HG02884 (cell line): ENCODE measurements around the gene MON1B.
"Not testable (repeated sequence)": the region's sequence is repeated elsewhere in the genome, so short reads cannot be mapped to it uniquely, and the experiment has no call there.

ENCODE experiments used
- ATAC-seq: cut with Tn5 transposase; IDR thresholded peaks from one replicate; pipeline ENCODE4 v1.9.1; 2021; ENCODE audit warnings: mild to moderate bottlenecking, moderate library complexity; ENCODE audit not compliant: unreplicated experiment

MON1B gene

DNA sequence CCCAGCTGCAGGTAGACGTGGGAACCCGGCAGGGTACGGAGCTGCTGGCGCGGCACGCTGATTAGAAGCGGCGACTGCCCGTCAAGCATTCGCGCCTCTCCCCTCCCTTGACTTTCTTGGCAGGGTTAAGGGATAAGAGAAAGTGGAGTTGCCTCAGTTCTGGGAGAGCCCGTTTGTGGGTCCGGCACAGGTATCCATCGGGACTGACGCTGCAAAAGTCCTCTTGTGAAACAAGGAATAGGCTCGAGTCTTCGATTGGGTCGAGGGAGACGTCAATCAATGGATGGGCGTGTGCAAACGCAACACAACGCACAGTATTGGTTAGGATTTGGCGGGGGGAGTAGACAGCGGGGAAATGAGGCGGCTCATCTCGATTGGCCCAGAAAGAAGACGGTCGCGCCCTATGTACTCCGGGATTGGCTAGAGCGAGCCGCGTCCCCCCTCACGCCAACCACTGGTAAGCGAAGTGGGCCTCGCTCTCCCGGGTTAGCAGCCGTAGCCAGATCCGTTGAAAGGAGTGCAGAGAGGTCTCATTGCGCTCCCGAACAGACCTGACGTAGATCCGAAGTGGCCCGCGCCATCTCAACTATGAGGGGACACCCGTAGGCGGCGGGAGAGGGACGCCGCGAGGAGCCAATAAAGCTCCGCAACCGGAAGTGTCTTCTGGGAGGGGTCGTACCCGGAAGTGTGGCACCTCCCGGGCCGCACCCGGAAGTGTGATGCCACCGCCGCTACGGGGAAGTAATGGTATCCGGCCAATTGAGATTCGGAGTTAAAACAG is at the start of gene MON1B:
Gene MON1B, plus strand, starts transcription at position 713 of the 781 bp plus-strand sequence. CDS start 296 bp downstream, outside the sequence.
- ATAC-seq, result peak; percentile 95

DNA sequence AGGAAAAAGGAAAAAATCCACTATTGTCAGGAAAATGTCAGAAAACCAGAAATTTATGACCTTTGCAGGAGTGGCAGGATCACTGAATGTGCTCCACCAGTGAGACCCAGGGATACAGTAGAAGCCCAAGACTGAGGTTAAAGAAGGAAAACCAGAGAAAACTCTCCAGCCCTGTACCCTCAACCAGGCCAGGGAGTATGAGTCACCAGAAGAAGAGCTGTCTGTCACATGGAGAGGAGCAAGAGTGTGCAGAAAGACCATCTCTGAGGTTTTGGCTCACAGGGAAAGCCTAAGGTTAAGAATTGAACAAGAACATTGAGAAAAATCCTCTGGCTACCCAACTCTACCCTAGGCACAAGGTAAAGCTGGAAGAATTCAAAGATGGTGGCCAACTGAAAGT is 47.6 kb upstream of the MON1B start:
- no peak for ATAC-seq

DNA sequence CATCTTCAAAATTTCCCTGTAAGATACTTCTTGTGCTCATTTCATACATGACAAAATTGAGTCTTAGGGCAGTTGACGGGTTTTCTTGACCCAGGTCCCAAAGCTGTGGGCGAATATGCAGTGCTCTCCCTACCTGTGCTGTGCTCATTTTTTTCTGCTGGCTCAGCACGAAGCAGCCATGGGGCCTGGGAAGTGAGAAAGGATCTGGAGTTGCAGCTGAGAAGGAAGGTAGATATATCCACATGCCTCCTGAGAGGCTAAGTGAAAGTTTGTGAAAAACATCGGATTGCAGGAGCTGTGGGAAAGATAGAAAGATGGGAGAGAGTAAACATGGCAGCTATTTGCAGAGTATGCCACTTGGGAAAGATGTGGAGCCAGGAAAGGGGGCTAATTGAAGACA is 42.9 kb upstream of the MON1B start:
- no peak for ATAC-seq

DNA sequence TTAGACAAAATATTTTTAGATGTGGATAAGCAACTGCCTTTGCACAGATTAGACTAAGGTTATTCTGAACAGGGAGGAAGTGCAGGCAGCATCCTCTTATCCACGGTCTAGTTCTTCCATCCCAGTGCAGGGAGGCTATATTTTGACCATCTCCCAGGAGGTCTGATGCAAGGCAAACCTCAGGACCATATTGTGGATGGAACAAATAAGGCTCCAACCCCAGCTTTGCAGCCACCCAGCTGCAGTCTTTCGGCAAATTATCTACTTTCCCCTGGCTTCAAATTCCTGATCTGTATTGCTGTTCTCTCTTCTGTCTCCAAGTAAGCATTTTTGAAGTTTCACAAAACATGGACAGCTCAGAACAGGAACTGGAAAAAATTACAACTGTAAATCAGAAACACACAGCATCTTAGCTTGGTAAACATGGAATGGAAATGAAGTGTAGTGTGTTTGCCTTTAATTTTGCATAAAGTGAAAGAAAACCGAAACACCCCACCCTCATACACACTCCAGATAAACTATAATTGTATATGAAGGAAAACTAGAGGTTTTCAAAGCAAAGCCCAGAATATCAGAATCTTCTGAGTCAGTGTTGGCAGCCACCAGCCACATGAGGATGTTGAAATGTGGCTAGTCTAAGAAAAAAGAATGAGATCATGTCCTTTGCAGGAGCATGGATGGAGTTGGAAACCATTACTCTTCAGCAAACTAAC is 33.5 kb upstream of the MON1B start:
- no peak for ATAC-seq

DNA sequence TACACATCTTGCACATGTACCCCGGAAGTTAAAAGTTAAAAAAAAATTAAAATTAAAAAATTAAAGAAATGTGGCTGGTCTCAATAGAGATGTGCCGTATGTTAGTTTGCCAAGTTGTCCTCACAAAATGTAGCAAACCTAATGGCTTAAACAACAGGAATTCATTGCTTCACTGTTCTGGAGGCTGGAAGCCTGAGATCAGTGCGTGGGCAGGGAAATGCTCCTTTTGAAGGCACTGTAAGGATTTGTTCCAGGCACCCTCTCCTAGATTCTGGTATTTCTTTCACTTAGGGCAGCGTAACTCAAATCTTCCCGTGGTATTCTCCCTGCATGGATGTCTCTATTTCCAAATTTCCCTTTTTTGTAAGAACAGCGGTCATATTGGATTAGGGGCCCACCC is 32.7 kb upstream of the MON1B start:
- ATAC-seq, result no peak

DNA sequence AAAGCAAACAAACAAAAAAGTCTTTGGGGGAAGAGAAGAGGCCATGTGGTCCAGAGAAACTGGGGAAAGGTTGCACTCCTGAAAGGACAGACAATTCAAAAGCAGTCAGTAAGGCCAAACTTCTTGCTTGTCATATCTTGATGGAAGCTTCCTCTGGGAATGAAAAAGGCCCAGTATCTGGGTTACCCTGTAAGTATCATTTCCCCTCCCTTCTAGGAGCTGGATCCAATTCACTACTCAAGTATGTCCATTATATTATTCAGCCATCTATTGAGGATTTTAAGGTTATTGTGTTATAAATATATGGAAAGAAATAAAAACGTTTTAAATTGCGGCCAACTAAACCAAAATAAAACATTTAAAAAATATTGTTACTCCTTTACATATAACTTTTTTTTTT is 26.0 kb upstream of the MON1B start:
- ATAC-seq, result no peak

DNA sequence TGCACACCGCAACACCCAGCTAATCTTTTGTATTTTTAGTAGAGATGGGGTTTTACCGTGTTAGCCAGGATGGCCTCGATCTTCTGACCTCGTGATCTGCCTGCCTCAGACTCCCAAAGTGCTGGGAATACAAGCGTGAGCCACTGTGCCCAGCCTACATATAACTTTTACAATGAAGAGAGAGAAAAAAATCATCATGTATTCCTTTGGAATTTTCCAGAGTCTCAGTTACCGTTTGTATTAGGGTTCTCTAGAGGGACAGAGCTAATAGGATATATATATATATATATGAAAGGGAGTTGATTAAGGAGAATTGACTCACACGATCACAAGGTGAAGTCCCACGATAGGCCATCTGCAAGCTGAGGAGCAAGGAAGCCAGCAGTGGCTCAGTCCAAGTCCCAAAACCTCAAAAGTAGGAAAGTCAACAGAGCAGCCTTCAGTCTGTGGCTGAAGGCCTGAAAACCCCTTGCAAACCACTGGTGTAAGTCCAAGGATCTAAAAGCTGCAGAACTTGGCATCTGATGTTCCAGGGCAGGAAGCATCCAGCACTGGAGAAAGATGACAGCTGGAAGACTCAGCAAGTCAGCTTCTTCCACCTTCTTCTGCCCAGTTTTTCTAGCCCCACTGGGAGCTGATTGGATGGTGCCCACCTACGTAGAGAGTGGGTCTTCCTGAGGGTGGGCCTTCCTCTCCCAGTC is 25.3 kb upstream of the MON1B start:
- not testable (repeated sequence) for ATAC-seq

DNA sequence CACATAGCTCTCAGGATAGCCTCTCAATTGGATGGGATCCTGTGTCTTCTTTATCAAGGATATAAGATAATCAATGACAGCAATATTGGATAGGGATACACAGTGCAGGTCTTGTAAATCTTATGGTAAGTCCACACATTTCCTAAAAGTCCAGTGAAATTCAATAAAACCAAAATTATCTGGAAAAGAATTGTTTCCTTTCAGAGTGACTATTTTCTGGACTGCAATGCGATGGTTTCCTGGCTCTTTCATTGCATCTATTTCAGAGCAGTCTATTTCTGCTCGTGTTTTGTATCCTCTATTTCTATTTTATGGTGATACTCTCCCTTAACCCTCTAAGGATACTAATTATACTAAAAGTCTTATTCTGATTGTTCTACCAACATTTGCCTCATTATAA is 24.3 kb upstream of the MON1B start:
- no peak for ATAC-seq

DNA sequence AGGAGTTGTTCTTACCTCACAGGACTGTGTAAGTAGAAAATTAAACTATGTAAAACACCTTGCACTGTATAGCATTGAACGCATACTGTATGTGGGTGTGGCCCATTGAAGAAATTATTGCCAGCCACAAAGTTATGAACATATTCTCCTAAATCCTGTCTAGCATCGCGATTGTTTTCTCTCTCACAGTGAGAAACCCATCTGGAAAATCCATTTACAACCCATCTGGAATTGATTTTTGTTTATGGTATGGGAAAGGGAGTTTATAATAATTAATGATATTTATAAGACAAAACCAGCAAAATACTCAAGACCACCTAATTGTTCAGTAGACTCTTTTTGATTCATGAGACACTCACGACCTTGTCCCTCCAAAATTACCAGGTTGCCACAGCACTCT is 22.1 kb upstream of the MON1B start:
- ATAC-seq, result no peak

DNA sequence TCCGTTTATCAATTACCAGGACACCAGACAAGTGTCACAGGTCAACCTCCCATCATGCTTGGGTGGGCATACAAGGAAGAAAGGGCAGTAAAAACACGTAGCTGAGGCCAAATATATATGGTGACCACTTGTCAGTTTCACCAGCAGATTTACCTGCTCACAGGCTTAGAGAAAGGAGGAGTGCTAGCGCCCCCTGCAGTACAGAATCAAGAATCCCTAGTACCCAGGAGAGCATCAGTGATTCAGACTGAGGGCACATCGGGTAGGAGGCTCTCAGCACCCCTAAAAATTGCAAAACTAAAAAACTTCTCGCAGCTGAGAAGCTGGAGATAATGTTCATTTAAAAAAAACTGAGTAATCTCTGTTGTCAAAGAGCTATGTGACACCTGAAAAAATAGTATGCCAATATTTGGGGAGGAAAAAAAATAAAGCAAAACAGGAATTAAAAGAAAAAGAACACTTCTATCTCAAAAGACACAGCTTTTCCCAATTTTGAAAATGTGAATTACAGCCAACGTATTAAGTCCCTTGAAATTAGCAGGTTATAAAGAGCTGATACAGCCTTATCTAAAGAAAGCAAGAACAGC is 21.2 kb upstream of the MON1B start:
- peak; percentile 81 for ATAC-seq

DNA sequence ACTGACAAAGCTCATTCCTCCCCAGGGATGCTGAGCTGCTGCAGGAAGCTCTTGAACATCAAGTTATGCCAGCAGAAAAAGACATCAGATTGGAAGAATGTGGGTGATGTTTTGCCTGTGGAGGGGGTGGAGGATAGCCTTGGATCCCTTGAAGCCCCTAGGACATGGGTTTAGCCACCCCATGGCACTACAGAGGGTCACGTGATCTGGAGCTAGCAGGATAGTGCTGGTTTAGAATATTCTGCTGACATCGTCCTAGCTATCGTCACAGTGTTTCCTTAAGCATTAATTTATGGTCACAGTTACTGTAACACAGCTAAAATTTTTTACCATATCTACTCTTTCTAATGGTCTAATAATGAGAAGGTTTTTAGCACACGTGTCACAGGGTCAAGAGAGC is 20.2 kb upstream of the MON1B start:
- no peak for ATAC-seq

DNA sequence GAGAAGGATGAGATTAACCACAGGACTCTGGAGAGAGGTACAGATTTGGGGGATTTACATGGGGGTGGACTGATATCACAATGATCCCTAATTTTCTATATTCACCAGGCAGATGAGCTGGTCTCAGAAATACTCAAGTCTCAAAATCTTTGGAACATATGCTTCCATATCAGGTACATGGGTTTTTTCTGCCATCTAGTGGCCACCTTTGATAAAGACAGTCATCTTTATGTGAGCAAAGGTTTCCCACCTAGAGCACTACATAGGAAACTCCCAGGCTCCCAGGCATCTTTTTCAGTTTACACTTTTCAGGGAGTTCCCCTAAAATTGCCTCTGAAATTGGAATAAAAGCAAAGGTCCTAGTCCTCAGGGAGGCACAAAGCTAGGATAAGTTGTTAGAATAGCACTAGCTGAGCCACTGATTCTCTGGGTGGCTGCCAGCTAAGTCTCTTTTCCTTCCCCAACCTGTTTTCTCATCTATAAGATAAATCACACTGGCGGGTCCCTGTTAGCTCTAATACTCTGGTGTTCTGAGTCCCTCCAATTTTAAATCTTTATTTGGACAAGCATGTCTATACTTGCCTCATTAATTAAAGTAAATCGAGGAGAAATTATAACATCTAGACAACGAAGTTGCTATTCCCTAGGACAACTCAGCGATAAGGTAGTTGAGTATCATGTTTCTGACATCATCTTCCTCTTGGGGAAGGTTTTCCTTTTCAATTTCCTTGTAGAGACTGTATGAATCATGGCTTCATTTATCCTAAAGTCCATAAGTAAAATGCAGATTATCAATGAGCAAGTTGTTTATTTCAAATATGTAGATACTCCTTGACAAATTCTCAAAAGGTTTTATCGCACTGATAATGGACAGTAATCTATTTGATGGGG is 19.0 kb upstream of the MON1B start:
- ATAC-seq, result peak; percentile 72

DNA sequence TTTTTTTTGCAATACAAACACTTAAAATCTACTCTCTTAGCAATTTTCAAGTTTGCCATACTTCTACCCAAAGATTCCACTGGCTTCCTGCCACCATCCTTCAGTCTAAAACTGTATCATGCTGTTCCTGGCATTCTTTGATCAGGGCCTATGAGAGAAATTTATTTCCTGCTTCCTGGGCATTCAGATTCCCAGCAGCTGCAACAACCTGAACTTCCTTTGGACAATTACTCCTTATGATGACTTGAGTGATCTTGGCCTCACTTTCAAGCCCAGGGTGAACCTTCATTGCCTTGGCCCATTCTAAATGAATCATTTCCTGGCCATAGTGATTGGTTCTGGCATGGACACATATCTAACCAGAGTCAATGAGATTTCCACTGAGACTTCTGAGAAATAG is 18.0 kb upstream of the MON1B start:
- ATAC-seq, result no peak

DNA sequence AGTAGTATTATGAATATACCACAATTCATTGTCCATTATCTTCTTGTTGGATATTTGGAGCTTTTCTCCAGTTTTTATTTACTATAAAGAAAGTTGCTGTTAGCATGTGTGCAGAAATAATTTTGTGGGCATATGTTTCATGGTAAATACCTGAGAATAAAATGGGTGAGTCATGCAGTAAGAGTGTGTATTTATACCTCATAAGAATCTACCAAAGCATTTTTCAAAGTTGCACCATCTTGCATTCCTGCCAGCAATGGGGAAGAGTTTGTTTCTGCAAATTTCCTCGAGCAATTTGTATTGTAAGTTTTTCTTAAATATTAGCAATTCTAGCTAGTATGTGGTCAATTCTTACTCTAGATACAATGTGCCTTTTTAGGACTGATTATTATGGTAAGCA is 7.9 kb upstream of the MON1B start:
- ATAC-seq, result no peak

DNA sequence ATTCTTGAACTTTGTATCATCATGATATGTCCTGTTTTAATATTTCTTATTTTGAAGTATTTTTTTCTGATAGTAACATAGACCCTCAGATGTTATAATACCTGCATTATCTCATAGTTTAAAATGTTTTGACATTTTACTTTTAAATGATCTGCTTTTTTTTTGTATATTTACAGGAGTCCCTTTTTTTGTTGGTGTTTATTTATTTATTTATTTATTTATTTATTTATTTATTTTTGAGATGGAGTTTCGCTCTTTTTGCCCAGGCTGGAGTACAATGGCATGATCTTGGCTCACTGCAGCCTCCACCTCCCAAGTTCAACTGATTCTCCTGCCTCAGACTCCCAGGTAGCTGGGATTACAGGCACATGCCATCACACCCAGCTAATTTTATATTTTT is 4.7 kb upstream of the MON1B start:
- not testable (repeated sequence) for ATAC-seq

DNA sequence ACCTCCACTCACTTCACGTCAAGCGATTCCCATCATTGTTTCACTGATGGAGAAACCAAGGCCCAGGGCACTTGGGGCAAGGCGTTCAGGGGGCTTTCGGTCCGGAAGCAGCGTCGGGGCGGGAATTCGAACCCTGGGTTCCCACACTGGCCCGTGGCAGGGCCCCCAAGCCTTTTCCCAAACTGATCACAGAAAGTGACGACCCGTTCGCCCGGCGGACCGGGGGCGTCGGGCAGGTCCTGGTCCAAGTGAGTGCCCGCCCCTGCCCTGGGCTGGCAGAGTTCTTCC is 856 bp upstream of the MON1B start:
- ATAC-seq, result peak; percentile 0

DNA sequence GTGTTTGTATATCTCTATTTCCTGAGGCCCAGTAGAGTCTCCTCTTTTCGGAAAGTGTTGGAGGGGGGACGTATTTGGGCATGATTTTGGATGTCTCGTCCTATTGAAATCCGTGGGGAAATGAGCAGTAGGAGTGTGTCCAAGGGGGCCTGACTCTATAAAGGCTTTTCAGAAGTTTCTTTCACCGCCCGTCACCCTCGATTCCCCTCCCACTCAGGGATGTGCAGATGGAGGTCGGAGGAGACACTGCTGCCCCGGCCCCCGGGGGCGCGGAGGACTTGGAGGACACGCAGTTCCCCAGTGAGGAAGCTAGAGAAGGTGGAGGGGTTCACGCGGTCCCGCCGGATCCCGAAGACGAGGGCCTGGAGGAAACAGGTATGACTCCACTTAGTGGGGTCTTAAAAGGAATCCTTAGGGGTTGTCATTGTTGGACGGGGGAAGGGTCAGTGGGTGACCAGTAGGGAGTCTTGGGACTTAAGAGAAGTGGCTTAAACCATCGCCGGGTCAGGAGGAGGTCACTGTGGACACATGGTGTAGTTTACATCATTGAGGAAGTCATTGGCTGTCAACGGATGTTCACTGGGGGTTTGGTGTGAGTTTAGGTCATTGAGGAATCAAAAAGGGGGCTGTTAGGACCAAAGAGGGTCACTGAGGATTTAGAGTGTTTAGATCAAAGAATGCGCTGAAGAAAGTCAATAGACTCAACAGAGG is 424 bp downstream of the MON1B start:
- ATAC-seq, result no peak

DNA sequence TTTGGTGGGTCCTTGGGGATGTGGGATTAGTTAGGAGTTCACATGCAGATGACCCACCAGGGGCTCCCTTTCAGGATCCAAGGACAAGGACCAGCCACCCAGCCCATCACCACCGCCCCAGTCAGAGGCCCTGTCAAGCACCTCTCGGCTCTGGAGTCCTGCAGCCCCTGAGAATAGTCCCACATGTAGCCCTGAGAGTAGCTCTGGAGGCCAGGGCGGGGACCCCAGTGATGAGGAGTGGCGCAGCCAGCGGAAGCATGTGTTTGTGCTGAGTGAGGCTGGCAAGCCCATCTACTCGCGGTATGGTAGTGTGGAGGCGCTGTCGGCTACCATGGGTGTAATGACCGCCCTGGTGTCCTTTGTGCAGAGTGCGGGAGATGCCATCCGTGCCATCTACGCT is 2.4 kb downstream of the MON1B start:
- ATAC-seq, result no peak

DNA sequence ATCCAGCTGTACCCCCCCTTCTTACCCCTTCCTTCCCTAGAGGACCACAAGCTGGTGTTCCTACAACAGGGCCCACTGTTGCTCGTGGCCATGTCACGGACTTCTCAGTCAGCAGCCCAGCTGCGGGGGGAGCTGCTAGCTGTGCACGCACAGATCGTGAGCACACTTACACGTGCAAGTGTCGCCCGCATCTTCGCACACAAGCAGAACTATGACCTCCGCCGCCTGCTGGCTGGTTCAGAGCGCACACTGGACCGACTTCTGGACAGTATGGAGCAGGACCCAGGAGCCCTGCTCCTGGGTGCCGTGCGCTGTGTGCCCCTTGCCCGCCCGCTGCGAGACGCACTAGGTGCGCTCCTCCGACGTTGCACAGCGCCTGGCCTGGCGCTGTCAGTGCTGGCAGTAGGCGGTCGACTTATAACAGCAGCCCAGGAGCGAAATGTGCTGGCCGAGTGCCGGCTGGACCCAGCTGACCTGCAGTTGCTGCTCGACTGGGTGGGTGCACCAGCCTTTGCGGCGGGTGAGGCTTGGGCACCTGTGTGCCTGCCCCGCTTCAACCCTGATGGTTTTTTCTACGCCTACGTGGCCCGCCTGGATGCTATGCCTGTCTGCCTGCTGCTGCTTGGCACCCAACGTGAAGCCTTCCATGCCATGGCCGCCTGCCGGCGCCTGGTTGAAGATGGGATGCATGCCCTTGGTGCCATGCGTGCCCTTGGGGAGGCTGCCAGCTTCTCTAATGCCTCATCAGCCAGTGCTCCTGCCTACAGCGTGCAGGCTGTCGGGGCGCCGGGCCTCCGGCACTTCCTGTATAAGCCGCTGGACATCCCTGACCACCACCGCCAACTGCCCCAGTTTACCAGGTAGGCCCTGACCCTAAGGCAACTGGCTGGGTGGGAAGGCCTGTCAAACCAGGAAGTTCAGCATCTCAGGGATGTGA is 3.6 kb downstream of the MON1B start:
- ATAC-seq, result no peak
